ENCODE results near the gene SLC35F6. TPM values are rescaled to one million over a fixed set of nuclear protein-coding genes. Genes with fewer than 3 reads are reported as not detected.
"Not testable (repeated sequence)": the region's sequence is repeated elsewhere in the genome, so short reads cannot be mapped to it uniquely, and the experiment has no call there.

SLC35F6 gene
- total and polyA plus RNA-seq, 2 donors (not counting 1 experiment from before 2014, with no cell fraction given), result 35.2 to 61.4 TPM

DNA sequence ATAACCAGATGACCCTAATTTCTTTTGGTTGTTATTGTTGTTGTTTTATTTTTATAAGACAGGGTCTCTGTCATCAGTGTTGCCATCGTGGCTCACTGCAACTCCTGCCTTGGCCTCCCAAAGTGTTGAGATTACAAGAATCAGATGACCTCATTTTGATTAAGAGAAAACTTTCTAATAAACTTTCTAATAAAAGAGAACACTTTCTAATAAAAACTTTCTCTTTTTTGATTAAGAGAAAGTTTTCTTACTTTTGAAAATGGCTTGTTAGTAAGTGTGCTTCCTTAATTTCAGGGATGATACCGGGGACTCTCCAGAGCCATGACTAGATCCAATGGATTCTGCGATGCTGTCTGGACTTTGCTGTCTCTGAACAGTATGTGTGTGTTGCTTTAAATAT, 29.4 kb downstream of the SLC35F6 start:
- no peak for TF ChIP-seq CTCF (conservative IDR thresholded peaks at IDR 0.05 in 1 of 2, IDR thresholded peaks at IDR 0.05 in 1 of 2; ENCODE audit: low read depth in 1 of 2, low read length in 2 of 2)
- no peak for TF ChIP-seq EZH2 (IDR thresholded peaks at IDR 0.05; ENCODE audit: low read length, missing control alignments)
- H2AFZ ChIP-seq (ENCODE audit: low read length), result no peak overlapping the region
- no peak overlapping the region for H3K9ac ChIP-seq (ENCODE audit: insufficient read depth, low read length)
- H3K27me3 ChIP-seq (ENCODE audit: control insufficient read depth, insufficient read depth, low read length), result no peaks in the 10 kb centered on the region
- no peak overlapping the region for H3K4me3 ChIP-seq (replicated peaks in 1 of 4; ENCODE audit: control extremely low read depth in 1 of 4, insufficient read depth in 1 of 4, low read depth in 3 of 4, low read length in 4 of 4)
- no peaks in the 10 kb centered on the region for H4K20me1 ChIP-seq (ENCODE audit: control insufficient read depth, extremely low read depth, insufficient read depth, low read length)
- H3K27ac ChIP-seq (ENCODE audit: insufficient read depth, low read length), result no peak overlapping the region
- no peak for DNase-seq (ENCODE audit: low read depth in 2 of 2)
- H3K4me1 ChIP-seq (ENCODE audit: control insufficient read depth, extremely low read depth, insufficient read depth, low read length), result no peaks in the 10 kb centered on the region
- H3K36me3 ChIP-seq (ENCODE audit: control insufficient read depth, insufficient read depth, low read length), result peaks cover 13% of the 10 kb centered on the region
- H3K79me2 ChIP-seq (ENCODE audit: control insufficient read depth, insufficient read depth, low read length), result peaks cover 30% of the 10 kb centered on the region
- no peak overlapping the region for H3K4me2 ChIP-seq (ENCODE audit: extremely low read depth, insufficient read depth, low read length)
- no peaks in the 10 kb centered on the region for H3K9me3 ChIP-seq (ENCODE audit: control insufficient read depth, insufficient read depth, low read depth, low read length)

- not testable (repeated sequence) for H4K20me1 ChIP-seq (ENCODE audit: control insufficient read depth, extremely low read depth, insufficient read depth, low read length); H3K9me3 ChIP-seq (ENCODE audit: control insufficient read depth, insufficient read depth, low read depth, low read length); H3K4me3 ChIP-seq (replicated peaks in 1 of 4; ENCODE audit: control extremely low read depth in 1 of 4, insufficient read depth in 1 of 4, low read depth in 3 of 4, low read length in 4 of 4); H3K4me2 ChIP-seq (ENCODE audit: extremely low read depth, insufficient read depth, low read length); DNase-seq (ENCODE audit: low read depth in 2 of 2); H2AFZ ChIP-seq (ENCODE audit: low read length); H3K4me1 ChIP-seq (ENCODE audit: control insufficient read depth, extremely low read depth, insufficient read depth, low read length); H3K27me3 ChIP-seq (ENCODE audit: control insufficient read depth, insufficient read depth, low read length); H3K9ac ChIP-seq (ENCODE audit: insufficient read depth, low read length); H3K27ac ChIP-seq (ENCODE audit: insufficient read depth, low read length)
- peaks cover 13% of the 10 kb centered on the region for H3K36me3 ChIP-seq (ENCODE audit: control insufficient read depth, insufficient read depth, low read length)
- H3K79me2 ChIP-seq (ENCODE audit: control insufficient read depth, insufficient read depth, low read length), result peaks cover 15% of the 10 kb centered on the region
These were observed 31.1 kb downstream of the SLC35F6 start for GRCh38 chr2:26795135-26795534.

DNA sequence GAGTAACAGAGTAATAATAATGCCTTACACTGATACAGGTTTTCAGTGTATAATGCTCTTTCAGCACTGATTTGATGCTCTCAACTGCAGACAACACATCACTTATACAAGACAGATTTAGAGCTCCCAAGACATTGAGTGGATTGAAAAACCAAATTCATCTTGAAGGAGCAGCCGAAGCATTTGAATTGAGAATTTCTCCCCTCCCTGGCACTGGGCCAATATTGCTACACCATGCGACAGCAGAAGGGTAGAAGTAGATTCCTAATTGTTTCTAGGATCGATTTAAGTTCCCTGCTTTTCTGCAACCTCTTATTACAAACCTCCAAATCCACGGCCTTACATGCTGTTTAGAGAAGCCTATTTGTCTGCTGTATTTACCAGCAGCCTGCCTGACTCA, 37.2 kb downstream of the SLC35F6 start:
- TF ChIP-seq CTCF (conservative IDR thresholded peaks at IDR 0.05 in 1 of 2, IDR thresholded peaks at IDR 0.05 in 1 of 2; ENCODE audit: low read depth in 1 of 2, low read length in 2 of 2), result no peak
- no peak for TF ChIP-seq EZH2 (IDR thresholded peaks at IDR 0.05; ENCODE audit: low read length, missing control alignments)
- H3K79me2 ChIP-seq (ENCODE audit: control insufficient read depth, insufficient read depth, low read length), result no peaks in the 10 kb centered on the region
- H2AFZ ChIP-seq (ENCODE audit: low read length), result no peak overlapping the region
- no peaks in the 10 kb centered on the region for H3K9me3 ChIP-seq (ENCODE audit: control insufficient read depth, insufficient read depth, low read depth, low read length)
- H3K4me2 ChIP-seq (ENCODE audit: extremely low read depth, insufficient read depth, low read length), result no peak overlapping the region
- peaks cover 4% of the 10 kb centered on the region for H3K36me3 ChIP-seq (ENCODE audit: control insufficient read depth, insufficient read depth, low read length)
- H3K9ac ChIP-seq (ENCODE audit: insufficient read depth, low read length), result no peak overlapping the region
- no peaks in the 10 kb centered on the region for H4K20me1 ChIP-seq (ENCODE audit: control insufficient read depth, extremely low read depth, insufficient read depth, low read length)
- H3K4me3 ChIP-seq (replicated peaks in 1 of 4; ENCODE audit: control extremely low read depth in 1 of 4, insufficient read depth in 1 of 4, low read depth in 3 of 4, low read length in 4 of 4), result no peak overlapping the region
- no peaks in the 10 kb centered on the region for H3K4me1 ChIP-seq (ENCODE audit: control insufficient read depth, extremely low read depth, insufficient read depth, low read length)
- no peak overlapping the region for H3K27ac ChIP-seq (ENCODE audit: insufficient read depth, low read length)
- DNase-seq (ENCODE audit: low read depth in 2 of 2), result no peak
- H3K27me3 ChIP-seq (ENCODE audit: control insufficient read depth, insufficient read depth, low read length), result no peaks in the 10 kb centered on the region

All from fibroblast of lung (primary cell).